Spleen (tissue), 7 donors: ENCODE data around the gene FAM114A1.

Experiments
- POLR2A ChIP-seq, 3 donors: fragments of 450-650 bp; IDR thresholded peaks; one replicate each; pipeline ENCODE4 v1.5.1; 2017; ENCODE audit warnings: antibody characterized with exemption in 3 of 3, mild to moderate bottlenecking in 1 of 3
- POLR2AphosphoS5 ChIP-seq, 3 donors: sonication (generic); formaldehyde crosslinking; IDR thresholded peaks; one replicate each; pipeline ENCODE4 v1.5.1; 2017; ENCODE audit warnings: antibody characterized with exemption in 3 of 3
- TF ChIP-seq, protein P1 (sequence below), 11 experiments: fragments of 200-600 bp in 7 of 11; fragments of 450-650 bp in 4 of 11; sonication (generic) in 4 of 11; IDR thresholded peaks in 8 of 11; conservative IDR thresholded peaks in 3 of 11; 1 replicate in 7 of 11; 2 replicates in 4 of 11; pipeline versions ENCODE4 v1.4.0 to v1.8.0; 2016 to 2021; ENCODE audit warnings: antibody characterized with exemption in 11 of 11, inconsistent platforms in 4 of 11, mild to moderate bottlenecking in 1 of 11
- donor health status: DM: no; HTN: no; CAD: no; lungs with moderate emphysema.
- donor health status: DM: no; HTN: no; CAD: no.
- donor health status: DM: no; HTN: no; CAD: no.

DNA sequence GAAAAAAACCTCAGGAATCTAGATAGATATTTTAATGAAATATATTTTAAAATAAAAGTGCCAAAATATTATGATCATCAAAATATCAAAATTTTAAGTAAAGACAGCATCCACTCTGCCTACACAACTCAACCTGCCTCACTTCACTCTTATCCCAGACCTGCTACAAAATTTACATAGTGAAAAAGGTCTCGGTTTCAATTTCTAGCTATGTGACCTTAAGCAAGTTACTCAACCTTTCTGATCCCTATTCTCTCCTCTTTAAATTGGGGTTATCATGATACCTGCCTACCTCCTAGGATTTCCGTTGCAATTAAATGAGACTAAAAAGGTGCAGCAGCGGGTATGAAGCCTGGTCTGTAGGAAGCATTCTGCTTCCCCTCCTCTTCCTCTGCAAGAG is 72.9 kb downstream of the FAM114A1 start:
- TF ChIP-seq POLR2A (IDR thresholded peaks at IDR 0.05) = no peak
- TF ChIP-seq, protein P1, sequence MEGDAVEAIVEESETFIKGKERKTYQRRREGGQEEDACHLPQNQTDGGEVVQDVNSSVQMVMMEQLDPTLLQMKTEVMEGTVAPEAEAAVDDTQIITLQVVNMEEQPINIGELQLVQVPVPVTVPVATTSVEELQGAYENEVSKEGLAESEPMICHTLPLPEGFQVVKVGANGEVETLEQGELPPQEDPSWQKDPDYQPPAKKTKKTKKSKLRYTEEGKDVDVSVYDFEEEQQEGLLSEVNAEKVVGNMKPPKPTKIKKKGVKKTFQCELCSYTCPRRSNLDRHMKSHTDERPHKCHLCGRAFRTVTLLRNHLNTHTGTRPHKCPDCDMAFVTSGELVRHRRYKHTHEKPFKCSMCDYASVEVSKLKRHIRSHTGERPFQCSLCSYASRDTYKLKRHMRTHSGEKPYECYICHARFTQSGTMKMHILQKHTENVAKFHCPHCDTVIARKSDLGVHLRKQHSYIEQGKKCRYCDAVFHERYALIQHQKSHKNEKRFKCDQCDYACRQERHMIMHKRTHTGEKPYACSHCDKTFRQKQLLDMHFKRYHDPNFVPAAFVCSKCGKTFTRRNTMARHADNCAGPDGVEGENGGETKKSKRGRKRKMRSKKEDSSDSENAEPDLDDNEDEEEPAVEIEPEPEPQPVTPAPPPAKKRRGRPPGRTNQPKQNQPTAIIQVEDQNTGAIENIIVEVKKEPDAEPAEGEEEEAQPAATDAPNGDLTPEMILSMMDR (IDR thresholded peaks at IDR 0.05 in 8 of 11, conservative IDR thresholded peaks at IDR 0.05 in 3 of 11) = no peak
- TF ChIP-seq POLR2AphosphoS5 (IDR thresholded peaks at IDR 0.05) = no peak
